ENCODE results near the gene SORCS3. TPM values are rescaled to one million over a fixed set of nuclear protein-coding genes. Genes with fewer than 3 reads are reported as not detected.

The SORCS3 gene
- total and polyA plus RNA-seq, 7 experiments from 2014 or later: 0.41 to 4.6 (median 0.61) TPM; not detected in 1

DNA sequence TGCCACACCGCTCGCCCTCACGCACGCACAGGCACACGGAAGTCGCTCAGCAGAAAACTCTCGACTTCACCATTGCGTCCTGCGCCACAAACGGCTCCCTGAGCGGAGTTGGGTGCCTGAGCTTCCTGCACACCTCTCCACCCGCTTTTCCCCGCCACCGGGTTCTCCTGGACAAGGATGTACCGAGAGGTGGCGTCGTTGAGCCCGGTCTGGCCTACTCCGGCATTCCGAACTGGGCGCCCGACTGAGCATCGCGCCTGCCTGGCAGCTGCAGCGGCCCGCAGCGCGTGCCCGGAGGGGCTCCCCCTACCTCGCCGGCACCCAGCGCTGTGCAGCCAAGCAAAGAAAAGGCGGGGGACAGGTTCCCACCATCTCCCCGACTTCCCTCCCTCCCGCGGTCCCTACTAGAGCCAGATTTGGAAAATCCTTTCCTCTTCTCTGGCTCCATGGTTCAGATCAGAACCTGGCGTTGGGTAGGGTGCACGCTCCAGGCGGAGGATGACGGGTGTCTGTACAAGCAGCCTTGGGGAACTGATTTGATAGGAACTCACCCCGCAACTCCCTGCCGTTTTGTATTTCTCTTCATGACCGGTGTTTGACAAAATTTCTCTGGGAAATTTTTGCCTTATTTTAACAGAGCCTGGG lies 1.7 kb downstream of the SORCS3 start:
- Histone ChIP-seq H3K27me3 (ENCODE audit: control insufficient read depth in 2 of 2, insufficient read depth in 2 of 2, low read length in 2 of 2) (no peaks in the 10 kb centered on the region), H3K4me1 (ENCODE audit: control insufficient read depth in 2 of 2, insufficient read depth in 2 of 2, low read length in 2 of 2) (no peaks in the 10 kb centered on the region), H3K27ac (ENCODE audit: low read depth, low read length) (no peak overlapping the region), H3K9me3 (ENCODE audit: control insufficient read depth in 2 of 3, low read length in 3 of 3) (no peaks in the 10 kb centered on the region), H3K4me3 (ENCODE audit: low read length) (no peak overlapping the region), H3K36me3 (ENCODE audit: control insufficient read depth in 2 of 3, insufficient read depth in 3 of 3, low read length in 3 of 3) (no peaks in the 10 kb centered on the region)
- POLR2A ChIA-PET: no interaction called here
- H3K27me3 Mint-ChIP-seq: peaks cover 59 to 80% (median 66%) of the 10 kb centered on the region in 5 donors
- H3K36me3 Mint-ChIP-seq: peaks cover 0 to 2% (median 2%) of the 10 kb centered on the region in 5 donors
- ATAC-seq (no peak), DNase-seq (no peak)
- H3K4me1 Mint-ChIP-seq: peaks cover 7 to 20% (median 16%) of the 10 kb centered on the region in 7 donors
- H3K9me3 Mint-ChIP-seq: peaks cover 0 to 2% (median 0%) of the 10 kb centered on the region in 11 donors
- intact Hi-C loops (cut with micrococcal nuclease): no loop called here
- H3K4me3 Mint-ChIP-seq: peak overlapping the region in 1 of 10 donors; percentile 18
- CTCF ChIA-PET: no interaction called here
- no peak overlapping the region for H3K27ac Mint-ChIP-seq

DNA sequence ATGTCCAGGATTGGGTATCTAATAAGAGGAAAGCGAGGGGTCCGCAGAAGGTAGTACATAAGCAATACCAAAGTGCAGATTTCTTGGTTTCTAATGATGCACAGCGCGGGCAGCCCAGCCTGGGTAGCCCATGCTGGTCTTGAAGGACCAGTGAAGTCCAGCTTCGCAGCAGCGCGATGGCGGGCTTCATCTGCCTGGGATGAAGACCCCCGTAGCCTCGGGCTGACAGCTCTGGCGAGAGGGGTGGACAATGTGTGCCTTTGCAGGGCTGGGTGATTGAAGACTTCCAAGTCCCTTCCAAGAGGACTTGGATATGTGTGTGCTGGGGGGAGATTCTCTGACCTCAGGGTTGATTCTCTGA lies 2.2 kb downstream of the SORCS3 start:
- H3K4me1 Mint-ChIP-seq: peaks cover 6 to 17% (median 12%) of the 10 kb centered on the region in 7 donors
- ChIA-PET CTCF (no interaction called here), POLR2A (no interaction called here)
- no peak overlapping the region for H3K4me3 ChIP-seq (ENCODE audit: low read length)
- no peaks in the 10 kb centered on the region for H3K36me3 ChIP-seq (ENCODE audit: control insufficient read depth in 2 of 3, insufficient read depth in 3 of 3, low read length in 3 of 3)
- H3K4me1 ChIP-seq (ENCODE audit: control insufficient read depth in 2 of 2, insufficient read depth in 2 of 2, low read length in 2 of 2): no peaks in the 10 kb centered on the region
- H3K27ac Mint-ChIP-seq: no peak overlapping the region
- H3K9me3 Mint-ChIP-seq: peaks cover 0 to 2% (median 0%) of the 10 kb centered on the region in 11 donors
- no peak for DNase-seq
- intact Hi-C loops (cut with micrococcal nuclease): no loop called here
- no peaks in the 10 kb centered on the region for H3K36me3 Mint-ChIP-seq
- H3K27me3 Mint-ChIP-seq: peaks cover 59 to 80% (median 65%) of the 10 kb centered on the region in 5 donors
- ATAC-seq: no peak
- no peak overlapping the region for H3K27ac ChIP-seq (ENCODE audit: low read depth, low read length)
- H3K9me3 ChIP-seq (ENCODE audit: control insufficient read depth in 2 of 3, low read length in 3 of 3): no peaks in the 10 kb centered on the region
- peak overlapping the region in 1 of 10 donors; percentile 18 for H3K4me3 Mint-ChIP-seq
- H3K27me3 ChIP-seq (ENCODE audit: control insufficient read depth in 2 of 2, insufficient read depth in 2 of 2, low read length in 2 of 2): no peaks in the 10 kb centered on the region

DNA sequence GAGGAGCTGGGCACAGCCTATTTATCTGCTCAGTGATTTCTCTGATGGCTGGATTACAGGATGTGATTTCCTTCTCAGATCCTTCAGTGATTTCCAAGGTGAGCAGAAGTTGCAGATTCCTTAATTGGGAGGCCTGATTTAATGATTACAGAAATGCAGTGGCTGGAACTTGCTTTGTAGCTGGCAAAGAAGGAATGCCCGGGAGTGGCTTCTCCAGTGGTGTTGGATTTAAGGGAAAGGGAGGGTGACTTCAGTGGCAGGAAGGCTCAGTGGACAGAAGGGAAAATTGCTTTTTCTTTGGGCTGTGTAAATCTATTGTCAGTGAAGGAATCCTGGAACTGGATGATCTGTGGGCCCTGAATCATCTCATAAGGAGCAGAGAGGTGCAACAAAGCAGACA lies 5.1 kb downstream of the SORCS3 start:
- peaks cover 0 to 2% (median 0%) of the 10 kb centered on the region in 11 donors for H3K9me3 Mint-ChIP-seq
- ATAC-seq (no peak), DNase-seq (no peak)
- H3K27me3 Mint-ChIP-seq: peaks cover 56 to 75% (median 57%) of the 10 kb centered on the region in 5 donors
- H3K36me3 ChIP-seq (ENCODE audit: control insufficient read depth in 2 of 3, insufficient read depth in 3 of 3, low read length in 3 of 3): no peaks in the 10 kb centered on the region
- ChIA-PET CTCF (no interaction called here), POLR2A (no interaction called here)
- no peaks in the 10 kb centered on the region for H3K4me1 ChIP-seq (ENCODE audit: control insufficient read depth in 2 of 2, insufficient read depth in 2 of 2, low read length in 2 of 2)
- no peaks in the 10 kb centered on the region for H3K27me3 ChIP-seq (ENCODE audit: control insufficient read depth in 2 of 2, insufficient read depth in 2 of 2, low read length in 2 of 2)
- H3K27ac Mint-ChIP-seq: no peak overlapping the region
- H3K4me1 Mint-ChIP-seq: peaks cover 0 to 5% (median 0%) of the 10 kb centered on the region in 7 donors
- no peak overlapping the region for H3K27ac ChIP-seq (ENCODE audit: low read depth, low read length)
- no peak overlapping the region for H3K4me3 ChIP-seq (ENCODE audit: low read length)
- H3K9me3 ChIP-seq (ENCODE audit: control insufficient read depth in 2 of 3, low read length in 3 of 3): no peaks in the 10 kb centered on the region
- intact Hi-C loops (cut with micrococcal nuclease): no loop called here
- H3K36me3 Mint-ChIP-seq: no peaks in the 10 kb centered on the region
- no peak overlapping the region for H3K4me3 Mint-ChIP-seq

DNA sequence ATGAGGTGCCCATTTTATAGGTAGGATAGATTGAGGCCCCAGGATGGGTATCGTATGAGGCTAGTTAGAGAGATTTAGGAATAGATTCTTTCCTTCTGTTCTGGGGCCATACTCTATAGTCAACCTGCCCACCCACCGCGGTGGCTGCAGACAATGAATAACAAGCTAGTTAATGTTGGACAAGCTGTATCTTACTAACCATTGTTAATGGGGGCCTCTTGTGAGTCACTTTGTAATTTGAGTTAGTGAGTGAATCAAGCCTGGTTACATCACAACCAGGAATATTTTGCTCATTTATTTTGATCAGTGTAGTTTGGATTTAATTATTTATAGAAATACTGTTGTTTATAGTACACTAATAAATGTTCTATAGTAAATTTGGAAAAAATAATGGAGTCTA lies 7.3 kb downstream of the SORCS3 start:
- H3K4me1 Mint-ChIP-seq: no peaks in the 10 kb centered on the region
- Histone ChIP-seq H3K9me3 (ENCODE audit: control insufficient read depth in 2 of 3, low read length in 3 of 3) (no peaks in the 10 kb centered on the region), H3K27ac (ENCODE audit: low read depth, low read length) (no peak overlapping the region), H3K27me3 (ENCODE audit: control insufficient read depth in 2 of 2, insufficient read depth in 2 of 2, low read length in 2 of 2) (no peaks in the 10 kb centered on the region), H3K4me1 (ENCODE audit: control insufficient read depth in 2 of 2, insufficient read depth in 2 of 2, low read length in 2 of 2) (no peaks in the 10 kb centered on the region), H3K4me3 (ENCODE audit: low read length) (no peak overlapping the region), H3K36me3 (ENCODE audit: control insufficient read depth in 2 of 3, insufficient read depth in 3 of 3, low read length in 3 of 3) (no peaks in the 10 kb centered on the region)
- H3K9me3 Mint-ChIP-seq: no peaks in the 10 kb centered on the region
- POLR2A ChIA-PET: no interaction called here
- H3K36me3 Mint-ChIP-seq: no peaks in the 10 kb centered on the region
- CTCF ChIA-PET: no interaction called here
- H3K27ac Mint-ChIP-seq: no peak overlapping the region
- intact Hi-C loops (cut with micrococcal nuclease): no loop called here
- H3K4me3 Mint-ChIP-seq: no peak overlapping the region
- DNase-seq (no peak), ATAC-seq (no peak)
- peaks cover 50 to 61% (median 53%) of the 10 kb centered on the region in 5 donors for H3K27me3 Mint-ChIP-seq

DNA sequence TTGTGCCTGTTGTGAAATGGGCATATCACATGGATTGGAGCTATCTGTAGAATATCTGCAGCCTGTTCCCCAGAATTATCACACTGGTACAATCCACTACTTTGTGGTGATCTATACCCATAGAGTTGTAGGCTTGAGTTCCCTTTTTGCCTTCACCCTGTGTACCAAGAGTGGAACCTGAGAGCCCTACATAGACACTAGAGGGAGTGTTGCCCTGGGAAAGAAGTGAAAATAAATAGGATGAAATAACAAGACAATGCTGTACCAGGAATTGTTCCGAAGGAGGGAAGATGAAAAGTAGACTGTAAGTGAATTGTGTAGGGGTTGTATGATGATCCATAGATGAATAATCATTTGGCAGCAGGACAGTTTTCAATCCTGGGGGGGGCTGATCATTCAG lies 9.0 kb downstream of the SORCS3 start:
- POLR2A ChIA-PET: no interaction called here
- peaks cover 44 to 53% (median 50%) of the 10 kb centered on the region in 5 donors for H3K27me3 Mint-ChIP-seq
- no peaks in the 10 kb centered on the region for H3K4me1 ChIP-seq (ENCODE audit: control insufficient read depth in 2 of 2, insufficient read depth in 2 of 2, low read length in 2 of 2)
- H3K9me3 ChIP-seq (ENCODE audit: control insufficient read depth in 2 of 3, low read length in 3 of 3): no peaks in the 10 kb centered on the region
- CTCF ChIA-PET: no interaction called here
- DNase-seq (no peak), ATAC-seq (no peak)
- no peaks in the 10 kb centered on the region for H3K36me3 ChIP-seq (ENCODE audit: control insufficient read depth in 2 of 3, insufficient read depth in 3 of 3, low read length in 3 of 3)
- H3K9me3 Mint-ChIP-seq: no peaks in the 10 kb centered on the region
- H3K4me3 Mint-ChIP-seq: no peak overlapping the region
- no peaks in the 10 kb centered on the region for H3K36me3 Mint-ChIP-seq
- no peak overlapping the region for H3K4me3 ChIP-seq (ENCODE audit: low read length)
- H3K27ac Mint-ChIP-seq: no peak overlapping the region
- no peaks in the 10 kb centered on the region for H3K4me1 Mint-ChIP-seq
- H3K27ac ChIP-seq (ENCODE audit: low read depth, low read length): no peak overlapping the region
- no peaks in the 10 kb centered on the region for H3K27me3 ChIP-seq (ENCODE audit: control insufficient read depth in 2 of 2, insufficient read depth in 2 of 2, low read length in 2 of 2)
- intact Hi-C loops (cut with micrococcal nuclease): no loop called here

DNA sequence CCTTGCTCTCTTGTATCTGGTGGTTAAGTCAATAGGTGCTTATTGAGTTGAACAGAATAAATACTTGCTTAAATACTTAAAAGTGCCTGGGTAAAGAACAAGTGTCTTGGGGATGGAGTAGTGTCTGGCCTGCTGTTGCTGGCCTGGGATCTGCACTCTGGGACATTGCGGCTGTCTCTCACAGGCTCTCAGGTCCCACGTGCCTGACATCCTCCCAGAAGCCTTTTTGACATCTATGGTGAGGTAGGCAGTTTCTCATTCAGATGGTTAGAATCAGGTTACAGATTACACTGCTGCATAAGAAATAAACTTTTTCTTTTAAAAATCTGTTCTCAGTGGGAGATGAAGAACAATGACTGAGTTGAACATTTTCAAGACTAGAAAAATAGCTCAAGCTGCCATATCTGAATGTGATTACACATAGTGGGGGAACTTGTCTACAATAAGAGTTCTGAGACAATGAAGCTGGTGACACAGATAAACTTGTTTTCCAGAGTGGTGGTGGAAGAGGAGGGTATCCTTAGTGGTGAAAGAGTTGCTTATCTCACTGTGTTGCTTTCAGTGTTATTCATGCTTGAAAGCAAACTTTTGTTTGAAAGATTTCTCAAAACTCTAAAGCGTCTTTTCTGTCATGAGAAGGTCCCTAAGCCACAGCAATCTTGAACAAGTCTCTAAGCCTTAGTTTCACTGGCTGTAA lies 9.7 kb downstream of the SORCS3 start:
- Mint-ChIP-seq H3K27me3 (peaks cover 39 to 46% (median 45%) of the 10 kb centered on the region in 5 donors), H3K9me3 (no peaks in the 10 kb centered on the region), H3K4me1 (no peaks in the 10 kb centered on the region), H3K4me3 (no peak overlapping the region), H3K27ac (no peak overlapping the region), H3K36me3 (no peaks in the 10 kb centered on the region)
- no peaks in the 10 kb centered on the region for H3K27me3 ChIP-seq (ENCODE audit: control insufficient read depth in 2 of 2, insufficient read depth in 2 of 2, low read length in 2 of 2)
- no peaks in the 10 kb centered on the region for H3K9me3 ChIP-seq (ENCODE audit: control insufficient read depth in 2 of 3, low read length in 3 of 3)
- intact Hi-C loops (cut with micrococcal nuclease): no loop called here
- H3K4me1 ChIP-seq (ENCODE audit: control insufficient read depth in 2 of 2, insufficient read depth in 2 of 2, low read length in 2 of 2): no peaks in the 10 kb centered on the region
- ATAC-seq: no peak
- no peak overlapping the region for H3K27ac ChIP-seq (ENCODE audit: low read depth, low read length)
- no peak for DNase-seq
- ChIA-PET CTCF (no interaction called here), POLR2A (no interaction called here)
- no peaks in the 10 kb centered on the region for H3K36me3 ChIP-seq (ENCODE audit: control insufficient read depth in 2 of 3, insufficient read depth in 3 of 3, low read length in 3 of 3)
- H3K4me3 ChIP-seq (ENCODE audit: low read length): no peak overlapping the region

DNA sequence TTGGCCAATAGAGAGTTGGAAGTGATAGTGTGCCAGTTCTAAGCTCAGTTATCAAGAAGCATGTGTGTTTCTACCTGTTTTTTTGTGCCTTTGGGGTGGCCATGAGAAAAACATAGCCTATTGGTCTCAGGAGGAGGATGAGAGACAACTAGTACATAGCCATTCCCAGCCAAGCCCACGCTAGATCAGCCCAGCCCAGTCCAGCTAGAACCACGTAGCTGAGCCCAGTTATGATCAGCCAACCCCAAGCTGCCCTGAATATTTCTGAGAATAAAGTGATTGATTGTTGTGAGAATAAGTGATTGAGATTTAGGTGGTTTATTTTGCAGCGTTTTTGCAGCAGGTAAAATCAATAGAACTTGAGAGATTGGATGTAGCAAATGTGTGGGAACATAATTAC lies 15.9 kb downstream of the SORCS3 start:
- Mint-ChIP-seq H3K36me3 (no peaks in the 10 kb centered on the region), H3K9me3 (no peaks in the 10 kb centered on the region), H3K4me3 (no peak overlapping the region), H3K27me3 (peaks cover 19 to 36% (median 24%) of the 10 kb centered on the region in 5 donors), H3K4me1 (no peaks in the 10 kb centered on the region), H3K27ac (no peak overlapping the region)
- Histone ChIP-seq H3K9me3 (ENCODE audit: control insufficient read depth in 2 of 3, low read length in 3 of 3) (no peaks in the 10 kb centered on the region), H3K4me3 (ENCODE audit: low read length) (no peak overlapping the region), H3K36me3 (ENCODE audit: control insufficient read depth in 2 of 3, insufficient read depth in 3 of 3, low read length in 3 of 3) (no peaks in the 10 kb centered on the region), H3K27me3 (ENCODE audit: control insufficient read depth in 2 of 2, insufficient read depth in 2 of 2, low read length in 2 of 2) (no peaks in the 10 kb centered on the region), H3K27ac (ENCODE audit: low read depth, low read length) (no peak overlapping the region), H3K4me1 (ENCODE audit: control insufficient read depth in 2 of 2, insufficient read depth in 2 of 2, low read length in 2 of 2) (no peaks in the 10 kb centered on the region)
- intact Hi-C loops (cut with micrococcal nuclease): no loop called here
- ChIA-PET POLR2A (no interaction called here), CTCF (no interaction called here)
- no peak for DNase-seq
- no peak for ATAC-seq
